ENCODE results near the gene ANKRD34A. TPM values are rescaled to one million over a fixed set of nuclear protein-coding genes. Genes with fewer than 3 reads are reported as not detected.
"Not testable (repeated sequence)": the region's sequence is repeated elsewhere in the genome, so short reads cannot be mapped to it uniquely, and the experiment has no call there.

ANKRD34A gene
- total RNA-seq, 2 donors from 2014 or later: 1.1 TPM

GRCh38 chr1:145942405-145942804 is 22.0 kb downstream of the ANKRD34A start:
- peaks cover 40% of the 10 kb centered on the region for H3K36me3 ChIP-seq
- no peak for ATAC-seq (ENCODE audit: insufficient number of reproducible peaks, low FRiP score, low read depth)
- no peak overlapping the region for H3K4me3 ChIP-seq
- peaks cover 0 to 17% of the 10 kb centered on the region in 2 donors for H3K4me1 ChIP-seq (ENCODE audit: control insufficient read depth in 1 of 2, low read depth in 2 of 2)
- TF ChIP-seq CTCF (IDR thresholded peaks at IDR 0.05): no peak
- no peak overlapping the region for H3K27ac ChIP-seq
- H3K27me3 ChIP-seq (replicated peaks; ENCODE audit: insufficient read depth): no peaks in the 10 kb centered on the region
- DNase-seq (ENCODE audit: low spot score): no peak
- no peaks in the 10 kb centered on the region for H3K9me3 ChIP-seq

GRCh38 chr1:145937436-145937835 is 26.9 kb downstream of the ANKRD34A start:
- no peaks in the 10 kb centered on the region for H3K9me3 ChIP-seq
- TF ChIP-seq CTCF (IDR thresholded peaks at IDR 0.05): no peak
- no peak overlapping the region for H3K27ac ChIP-seq
- ATAC-seq (ENCODE audit: insufficient number of reproducible peaks, low FRiP score, low read depth) (no peak), DNase-seq (ENCODE audit: low spot score) (no peak)
- H3K36me3 ChIP-seq: peaks cover 46% of the 10 kb centered on the region
- H3K4me3 ChIP-seq: no peak overlapping the region
- H3K27me3 ChIP-seq (replicated peaks; ENCODE audit: insufficient read depth): no peaks in the 10 kb centered on the region
- H3K4me1 ChIP-seq (ENCODE audit: control insufficient read depth in 1 of 2, low read depth in 2 of 2): peaks cover 0 to 9% of the 10 kb centered on the region in 2 donors

GRCh38 chr1:145936247-145936646 is 28.1 kb downstream of the ANKRD34A start:
- Histone ChIP-seq H3K36me3 (peaks cover 35% of the 10 kb centered on the region), H3K4me1 (ENCODE audit: control insufficient read depth in 1 of 2, low read depth in 2 of 2) (peaks cover 0 to 8% of the 10 kb centered on the region in 2 donors), H3K4me3 (no peak overlapping the region), H3K27me3 (replicated peaks; ENCODE audit: insufficient read depth) (no peaks in the 10 kb centered on the region), H3K27ac (no peak overlapping the region), H3K9me3 (no peaks in the 10 kb centered on the region)
- DNase-seq (ENCODE audit: low spot score) (no peak), ATAC-seq (ENCODE audit: insufficient number of reproducible peaks, low FRiP score, low read depth) (no peak)
- TF ChIP-seq CTCF (IDR thresholded peaks at IDR 0.05): no peak

- H3K27ac ChIP-seq: no peak overlapping the region
- H3K4me1 ChIP-seq (ENCODE audit: control insufficient read depth in 1 of 2, low read depth in 2 of 2): peaks cover 0 to 2% of the 10 kb centered on the region in 2 donors
- no peaks in the 10 kb centered on the region for H3K27me3 ChIP-seq (replicated peaks; ENCODE audit: insufficient read depth)
- no peak overlapping the region for H3K4me3 ChIP-seq
- ATAC-seq (ENCODE audit: insufficient number of reproducible peaks, low FRiP score, low read depth): no peak
- H3K9me3 ChIP-seq: no peaks in the 10 kb centered on the region
- no peak for DNase-seq (ENCODE audit: low spot score)
- TF ChIP-seq CTCF (IDR thresholded peaks at IDR 0.05): no peak
- H3K36me3 ChIP-seq: peaks cover 34% of the 10 kb centered on the region
Observed at GRCh38 chr1:145935708-145936107, 28.7 kb downstream of the ANKRD34A start.

- H3K27ac ChIP-seq; H3K4me1 ChIP-seq (ENCODE audit: control insufficient read depth in 1 of 2, low read depth in 2 of 2); ATAC-seq (ENCODE audit: insufficient number of reproducible peaks, low FRiP score, low read depth); H3K4me3 ChIP-seq; DNase-seq (ENCODE audit: low spot score); H3K9me3 ChIP-seq; H3K27me3 ChIP-seq (replicated peaks; ENCODE audit: insufficient read depth): not testable (repeated sequence)
- peaks cover 36% of the 10 kb centered on the region for H3K36me3 ChIP-seq
Observed at GRCh38 chr1:145932522-145933009, 31.8 kb downstream of the ANKRD34A start.
